ENCODE results near the gene HOXD11. TPM values are rescaled to one million over a fixed set of nuclear protein-coding genes. Genes with fewer than 3 reads are reported as not detected.

Gene HOXD11
- total and polyA plus RNA-seq, 2 experiments from 2014 or later = not detected

DNA sequence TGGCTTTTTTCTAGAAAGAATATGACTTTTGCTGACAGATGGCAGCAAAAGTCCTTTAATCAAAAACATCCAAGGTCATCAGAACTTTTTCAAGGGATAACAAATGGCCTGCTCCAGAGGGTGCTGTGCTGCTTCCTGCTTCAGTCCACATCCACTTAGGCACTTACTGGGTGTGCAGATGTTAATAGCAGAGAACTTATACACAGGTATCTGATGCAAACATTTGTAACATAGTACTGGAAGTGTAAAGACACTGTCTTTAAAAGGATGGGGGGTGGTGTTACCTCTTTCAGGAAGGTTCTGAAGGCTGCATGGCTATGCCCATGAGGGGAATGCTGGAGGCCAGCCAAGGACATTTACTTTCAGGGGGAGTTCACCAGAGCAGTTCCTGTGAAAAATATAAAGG is 28.0 kb downstream of the HOXD11 start:
- Histone ChIP-seq H3K27ac (no peak overlapping the region), H3K4me1 (ENCODE audit: low read depth) (no peaks in the 10 kb centered on the region), H3K9me3 (ENCODE audit: low read depth) (no peaks in the 10 kb centered on the region), H3K4me3 (no peak overlapping the region), H3K27me3 (peaks cover 100% of the 10 kb centered on the region), H3K36me3 (no peaks in the 10 kb centered on the region)
- TF ChIP-seq, protein P1, sequence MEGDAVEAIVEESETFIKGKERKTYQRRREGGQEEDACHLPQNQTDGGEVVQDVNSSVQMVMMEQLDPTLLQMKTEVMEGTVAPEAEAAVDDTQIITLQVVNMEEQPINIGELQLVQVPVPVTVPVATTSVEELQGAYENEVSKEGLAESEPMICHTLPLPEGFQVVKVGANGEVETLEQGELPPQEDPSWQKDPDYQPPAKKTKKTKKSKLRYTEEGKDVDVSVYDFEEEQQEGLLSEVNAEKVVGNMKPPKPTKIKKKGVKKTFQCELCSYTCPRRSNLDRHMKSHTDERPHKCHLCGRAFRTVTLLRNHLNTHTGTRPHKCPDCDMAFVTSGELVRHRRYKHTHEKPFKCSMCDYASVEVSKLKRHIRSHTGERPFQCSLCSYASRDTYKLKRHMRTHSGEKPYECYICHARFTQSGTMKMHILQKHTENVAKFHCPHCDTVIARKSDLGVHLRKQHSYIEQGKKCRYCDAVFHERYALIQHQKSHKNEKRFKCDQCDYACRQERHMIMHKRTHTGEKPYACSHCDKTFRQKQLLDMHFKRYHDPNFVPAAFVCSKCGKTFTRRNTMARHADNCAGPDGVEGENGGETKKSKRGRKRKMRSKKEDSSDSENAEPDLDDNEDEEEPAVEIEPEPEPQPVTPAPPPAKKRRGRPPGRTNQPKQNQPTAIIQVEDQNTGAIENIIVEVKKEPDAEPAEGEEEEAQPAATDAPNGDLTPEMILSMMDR (IDR thresholded peaks at IDR 0.05; ENCODE audit: low read depth, low read length) = no peak
- no peak for DNase-seq (ENCODE audit: low read depth in 1 of 2, low spot score in 1 of 2)

DNA sequence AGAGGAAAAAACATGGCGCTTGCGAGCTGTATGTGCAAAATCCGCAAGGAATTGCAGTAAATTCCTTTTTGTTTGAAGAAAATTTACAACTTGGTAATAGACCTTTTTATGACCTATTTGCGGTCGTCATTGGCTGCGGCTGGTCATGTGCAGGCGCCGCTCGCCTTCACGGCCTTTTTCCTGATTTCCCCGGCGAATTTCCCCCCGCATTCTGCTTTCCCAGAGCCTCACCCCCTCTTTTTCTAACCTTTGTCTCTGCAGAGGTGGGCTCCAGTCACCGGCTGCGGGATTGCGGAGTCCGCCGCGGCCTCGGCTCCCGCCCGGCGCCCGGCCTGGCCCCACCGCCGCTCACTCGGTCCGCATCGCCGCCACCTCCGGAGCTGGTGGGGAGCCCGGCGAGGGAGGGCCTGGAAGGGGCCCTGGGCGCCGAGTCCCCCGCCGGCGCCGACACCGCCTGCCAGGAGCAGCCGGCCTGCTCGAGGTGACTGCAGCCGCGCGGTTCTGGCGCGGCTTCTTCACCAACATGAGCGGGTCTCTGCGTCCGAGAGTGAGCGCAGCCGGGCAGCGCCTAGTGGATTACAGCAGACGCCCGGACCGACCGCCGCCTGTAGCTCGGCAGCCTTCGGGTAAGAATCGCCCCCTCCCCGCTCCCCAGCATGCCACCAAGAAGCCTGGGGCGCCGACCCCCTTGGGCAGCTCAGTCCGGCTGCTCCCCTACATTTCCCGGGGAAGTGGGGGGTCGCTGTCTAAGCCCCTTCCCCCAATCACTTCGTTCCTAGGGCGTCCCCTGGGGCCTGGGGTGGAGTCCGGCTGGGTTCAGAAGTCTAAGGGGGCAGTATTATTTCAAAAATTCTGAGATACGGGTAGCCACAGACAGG is 29.5 kb downstream of the HOXD11 start:
- Histone ChIP-seq H3K4me3 (peak overlapping the region; percentile 27), H3K27me3 (peaks cover 100% of the 10 kb centered on the region), H3K36me3 (no peaks in the 10 kb centered on the region), H3K27ac (no peak overlapping the region), H3K9me3 (ENCODE audit: low read depth) (no peaks in the 10 kb centered on the region), H3K4me1 (ENCODE audit: low read depth) (no peaks in the 10 kb centered on the region)
- DNase-seq (ENCODE audit: low read depth in 1 of 2, low spot score in 1 of 2) = peak; percentile 25 to 59
- TF ChIP-seq, protein P1 (IDR thresholded peaks at IDR 0.05; ENCODE audit: low read depth, low read length) = no peak

DNA sequence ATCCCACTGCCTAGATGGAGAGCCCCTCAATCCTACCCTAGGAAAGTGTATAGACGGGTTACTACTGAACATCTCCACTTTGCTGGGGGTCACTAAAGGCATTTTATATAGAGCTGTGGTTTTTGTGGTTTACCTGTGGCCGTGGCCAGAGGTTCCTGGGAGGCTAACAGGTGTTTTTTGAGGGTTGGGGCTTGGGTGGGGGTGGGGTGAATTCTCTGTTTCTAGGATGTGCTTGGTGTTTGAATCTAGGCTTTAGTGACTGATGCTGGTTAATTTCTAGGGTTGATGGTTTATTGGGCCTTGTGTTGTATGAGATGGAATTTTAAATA is 30.1 kb downstream of the HOXD11 start:
- Histone ChIP-seq H3K27ac (no peak overlapping the region), H3K36me3 (no peaks in the 10 kb centered on the region), H3K4me3 (peak overlapping the region; percentile 27), H3K4me1 (ENCODE audit: low read depth) (no peaks in the 10 kb centered on the region), H3K9me3 (ENCODE audit: low read depth) (no peaks in the 10 kb centered on the region), H3K27me3 (peaks cover 100% of the 10 kb centered on the region)
- TF ChIP-seq, protein P1 (IDR thresholded peaks at IDR 0.05; ENCODE audit: low read depth, low read length) = no peak
- DNase-seq (ENCODE audit: low read depth in 1 of 2, low spot score in 1 of 2) = no peak

DNA sequence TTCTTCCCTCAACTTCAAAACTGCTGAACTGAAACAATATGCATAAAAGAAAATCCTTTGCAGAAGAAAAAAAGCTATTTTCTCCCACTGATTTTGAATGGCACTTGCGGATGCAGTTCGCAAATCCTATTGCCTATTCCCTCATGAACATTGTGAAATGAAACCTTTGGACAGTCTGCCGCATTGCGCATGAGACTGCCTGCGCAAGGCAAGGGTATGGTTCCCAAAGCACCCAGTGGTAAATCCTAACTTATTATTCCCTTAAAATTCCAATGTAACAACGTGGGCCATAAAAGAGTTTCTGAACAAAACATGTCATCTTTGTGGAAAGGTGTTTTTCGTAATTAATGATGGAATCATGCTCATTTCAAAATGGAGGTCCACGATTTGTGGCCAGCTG is 30.8 kb downstream of the HOXD11 start:
- no peak overlapping the region for H3K4me3 ChIP-seq
- TF ChIP-seq, protein P1 (IDR thresholded peaks at IDR 0.05; ENCODE audit: low read depth, low read length) = no peak
- no peaks in the 10 kb centered on the region for H3K4me1 ChIP-seq (ENCODE audit: low read depth)
- H3K9me3 ChIP-seq (ENCODE audit: low read depth) = no peaks in the 10 kb centered on the region
- H3K27ac ChIP-seq = no peak overlapping the region
- H3K36me3 ChIP-seq = no peaks in the 10 kb centered on the region
- H3K27me3 ChIP-seq = peaks cover 100% of the 10 kb centered on the region
- DNase-seq (ENCODE audit: low read depth in 1 of 2, low spot score in 1 of 2) = no peak

DNA sequence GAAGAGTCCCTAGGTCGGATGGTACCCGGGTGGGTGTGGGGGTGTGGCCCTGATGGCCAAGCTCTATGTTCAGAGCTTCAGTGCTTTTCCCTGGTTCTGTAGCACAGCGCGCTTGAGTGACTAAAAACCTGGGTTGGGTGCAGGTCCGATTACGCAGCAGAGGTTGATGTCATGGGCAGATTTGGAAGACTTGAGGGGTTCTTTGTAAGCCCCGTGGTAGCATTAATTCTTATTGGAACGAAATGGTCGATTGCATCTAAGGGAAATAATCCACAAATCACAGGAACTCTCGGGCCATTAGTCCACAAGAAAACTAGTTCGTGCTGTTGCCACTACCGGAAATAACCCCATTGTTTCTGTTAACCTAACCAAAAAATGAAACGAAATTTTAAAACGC is 31.4 kb downstream of the HOXD11 start:
- Histone ChIP-seq H3K27me3 (peaks cover 100% of the 10 kb centered on the region), H3K36me3 (no peaks in the 10 kb centered on the region), H3K9me3 (ENCODE audit: low read depth) (no peaks in the 10 kb centered on the region), H3K4me3 (no peak overlapping the region), H3K27ac (no peak overlapping the region), H3K4me1 (ENCODE audit: low read depth) (no peaks in the 10 kb centered on the region)
- no peak for DNase-seq (ENCODE audit: low read depth in 1 of 2, low spot score in 1 of 2)
- TF ChIP-seq, protein P1 (IDR thresholded peaks at IDR 0.05; ENCODE audit: low read depth, low read length) = no peak

Measured in cardiac muscle cell (in vitro differentiated cells and primary cell).